Tibial nerve (tissue), 4 donors: ENCODE results near the gene TYMP.

Experiments
- EP300 ChIP-seq, 2 donors: sonication (generic); formaldehyde crosslinking; IDR thresholded peaks; one replicate each; pipeline ENCODE4 v1.6.1; 2017; ENCODE audit warnings: antibody characterized with exemption in 2 of 2, mild to moderate bottlenecking in 1 of 2
- POLR2A ChIP-seq, 2 donors: fragments of 450-650 bp; IDR thresholded peaks; one replicate each; pipeline ENCODE4 v1.6.1; 2017; ENCODE audit warnings: antibody characterized with exemption in 2 of 2, mild to moderate bottlenecking in 2 of 2, moderate library complexity in 2 of 2
- TF ChIP-seq, protein P1 (sequence below), 5 experiments: fragments of 200-600 bp in 3 of 5; fragments of 450-650 bp in 2 of 5; sonication (generic) in 3 of 5; IDR thresholded peaks; one replicate each; pipeline ENCODE4 v1.5.1; 2016 to 2019; ENCODE audit warnings: antibody characterized with exemption in 5 of 5, mild to moderate bottlenecking in 3 of 5, moderate library complexity in 2 of 5

GRCh38 chr22:50526834-50527801 lies 2.7 kb downstream of the TYMP start:
- no peak for TF ChIP-seq POLR2A (IDR thresholded peaks at IDR 0.05)
- no peak for TF ChIP-seq EP300 (IDR thresholded peaks at IDR 0.05)
- TF ChIP-seq, protein P1, sequence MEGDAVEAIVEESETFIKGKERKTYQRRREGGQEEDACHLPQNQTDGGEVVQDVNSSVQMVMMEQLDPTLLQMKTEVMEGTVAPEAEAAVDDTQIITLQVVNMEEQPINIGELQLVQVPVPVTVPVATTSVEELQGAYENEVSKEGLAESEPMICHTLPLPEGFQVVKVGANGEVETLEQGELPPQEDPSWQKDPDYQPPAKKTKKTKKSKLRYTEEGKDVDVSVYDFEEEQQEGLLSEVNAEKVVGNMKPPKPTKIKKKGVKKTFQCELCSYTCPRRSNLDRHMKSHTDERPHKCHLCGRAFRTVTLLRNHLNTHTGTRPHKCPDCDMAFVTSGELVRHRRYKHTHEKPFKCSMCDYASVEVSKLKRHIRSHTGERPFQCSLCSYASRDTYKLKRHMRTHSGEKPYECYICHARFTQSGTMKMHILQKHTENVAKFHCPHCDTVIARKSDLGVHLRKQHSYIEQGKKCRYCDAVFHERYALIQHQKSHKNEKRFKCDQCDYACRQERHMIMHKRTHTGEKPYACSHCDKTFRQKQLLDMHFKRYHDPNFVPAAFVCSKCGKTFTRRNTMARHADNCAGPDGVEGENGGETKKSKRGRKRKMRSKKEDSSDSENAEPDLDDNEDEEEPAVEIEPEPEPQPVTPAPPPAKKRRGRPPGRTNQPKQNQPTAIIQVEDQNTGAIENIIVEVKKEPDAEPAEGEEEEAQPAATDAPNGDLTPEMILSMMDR (IDR thresholded peaks at IDR 0.05) = no peak
